Astrocyte (in vitro differentiated cells and primary cell): ENCODE data around the gene ZNF512B. TPM values are rescaled to one million over a fixed set of nuclear protein-coding genes. Genes with fewer than 3 reads are reported as not detected.

Source experiments
- DNase-seq: peaks from one replicate; pipeline ENCODE4 v3.0.0-alpha.2; 2010; ENCODE audit warnings: low read depth
- FAIRE-seq: peaks from 2 replicates; lab custom pipeline; 2011; peaks lifted over from hg19 to GRCh38; lab: Jason Lieb, UNC
- H2AFZ ChIP-seq: 2 replicates; pipeline ENCODE4 v1.6.0; 2012; ENCODE audit warnings: low read depth, low read length, inconsistent platforms
- H3K27ac ChIP-seq: 2 replicates; pipeline ENCODE4 v1.5.1; 2011; ENCODE audit warnings: low read depth, low read length, inconsistent platforms
- H3K27me3 ChIP-seq: 2 replicates; pipeline ENCODE4 v1.6.0; 2011; ENCODE audit warnings: low read length, inconsistent platforms; ENCODE audit not compliant: insufficient read depth
- H3K36me3 ChIP-seq: 2 replicates; pipeline ENCODE4 v1.5.1; 2011; ENCODE audit warnings: low read length, inconsistent platforms; ENCODE audit not compliant: insufficient read depth
- H3K4me1 ChIP-seq: 2 replicates; pipeline ENCODE4 v1.5.1; 2011; ENCODE audit warnings: low read length, inconsistent platforms; ENCODE audit not compliant: insufficient read depth
- H3K4me2 ChIP-seq: 2 replicates; pipeline ENCODE4 v1.6.0; 2012; ENCODE audit warnings: low read length, inconsistent platforms
- H3K4me3 ChIP-seq: 2 replicates; pipeline ENCODE4 v1.5.1; 2011; ENCODE audit warnings: low read depth, mild to moderate bottlenecking, low read length, inconsistent platforms; ENCODE audit not compliant: insufficient read depth
- H3K79me2 ChIP-seq: 2 replicates; pipeline ENCODE4 v1.6.0; 2012; ENCODE audit warnings: mild to moderate bottlenecking, low read length, inconsistent platforms; ENCODE audit not compliant: insufficient read depth
- H3K9ac ChIP-seq: 2 replicates; pipeline ENCODE4 v1.6.0; 2012; ENCODE audit warnings: mild to moderate bottlenecking, low read length, inconsistent platforms
- H3K9me3 ChIP-seq: 2 replicates; pipeline ENCODE4 v1.5.1; 2012; ENCODE audit warnings: low read depth, mild to moderate bottlenecking, low read length, inconsistent platforms; ENCODE audit not compliant: insufficient read depth
- H4K20me1 ChIP-seq: 2 replicates; pipeline ENCODE4 v1.6.0; 2012; ENCODE audit warnings: low read length, inconsistent platforms; ENCODE audit not compliant: insufficient read depth
- H3K27ac Mint-ChIP-seq: one replicate; pipeline ENCODE4 v1.8.0; 2021; ENCODE audit warnings: mild to moderate bottlenecking, mixed read lengths; ENCODE audit not compliant: unreplicated experiment
- H3K27me3 Mint-ChIP-seq: one replicate; pipeline ENCODE4 v1.8.0; 2021; ENCODE audit warnings: low read depth, mixed read lengths; ENCODE audit not compliant: unreplicated experiment
- H3K36me3 Mint-ChIP-seq: one replicate; pipeline ENCODE4 v1.8.0; 2021; ENCODE audit warnings: low read depth, mixed read lengths; ENCODE audit not compliant: unreplicated experiment
- H3K4me1 Mint-ChIP-seq: one replicate; pipeline ENCODE4 v1.8.0; 2021; ENCODE audit warnings: low read depth, mixed read lengths; ENCODE audit not compliant: unreplicated experiment
- H3K4me3 Mint-ChIP-seq: one replicate; pipeline ENCODE4 v1.8.0; 2021; ENCODE audit warnings: mild to moderate bottlenecking, moderate library complexity, mixed read lengths; ENCODE audit not compliant: unreplicated experiment
- H3K9me3 Mint-ChIP-seq: one replicate; pipeline ENCODE4 v1.8.0; 2021; ENCODE audit warnings: mild to moderate bottlenecking, mixed read lengths; ENCODE audit not compliant: unreplicated experiment
- CTCF ChIP-seq: IDR thresholded peaks from 2 replicates; pipeline ENCODE4 v1.5.1; 2011; ENCODE audit warnings: low read depth, mild to moderate bottlenecking, inconsistent platforms, low read length, moderate library complexity; ENCODE audit not compliant: insufficient read depth
- EZH2 ChIP-seq: IDR thresholded peaks from 2 replicates; pipeline ENCODE4 v1.6.1; 2012; ENCODE audit warnings: mild to moderate bottlenecking, low read length, inconsistent platforms; ENCODE audit not compliant: insufficient read depth
- total RNA-seq: library from RNA; stranded (reverse); gene quantifications from 2 replicates; pipeline ENCODE4 v1.2.1, GENCODE V29; 2021

ZNF512B gene
- total RNA-seq, 1 donor from 2014 or later: 27.7 TPM

GRCh38 chr20:63959699-63960075 is 10.0 kb downstream of the ZNF512B start:
- peaks cover 12% of the 10 kb centered on the region for H3K4me1 ChIP-seq
- no peak overlapping the region for H3K9ac ChIP-seq
- no peak overlapping the region for H3K4me2 ChIP-seq
- TF ChIP-seq EZH2: no peak
- no peak for TF ChIP-seq CTCF
- no peaks in the 10 kb centered on the region for H3K9me3 Mint-ChIP-seq
- no peak overlapping the region for H3K4me3 Mint-ChIP-seq
- H3K27me3 Mint-ChIP-seq: no peaks in the 10 kb centered on the region
- peaks cover 5% of the 10 kb centered on the region for H3K36me3 ChIP-seq
- no peak overlapping the region for H3K4me3 ChIP-seq
- no peak overlapping the region for H2AFZ ChIP-seq
- H4K20me1 ChIP-seq: peaks cover 7% of the 10 kb centered on the region
- no peaks in the 10 kb centered on the region for H3K27me3 ChIP-seq
- DNase-seq: no peak
- peaks cover 14% of the 10 kb centered on the region for H3K79me2 ChIP-seq
- no peak overlapping the region for H3K27ac ChIP-seq
- no peak for FAIRE-seq
- peaks cover 2% of the 10 kb centered on the region for H3K36me3 Mint-ChIP-seq
- H3K9me3 ChIP-seq: peaks cover 14% of the 10 kb centered on the region
- no peak overlapping the region for H3K27ac Mint-ChIP-seq
- peaks cover under 1% of the 10 kb centered on the region for H3K4me1 Mint-ChIP-seq

GRCh38 chr20:63958964-63959698 is 10.6 kb downstream of the ZNF512B start:
- DNase-seq (no peak), FAIRE-seq (no peak)
- H3K27ac ChIP-seq: no peak overlapping the region
- Mint-ChIP-seq H3K27me3 (no peaks in the 10 kb centered on the region), H3K27ac (peak overlapping the region; percentile 41), H3K9me3 (no peaks in the 10 kb centered on the region), H3K36me3 (peaks cover 2% of the 10 kb centered on the region), H3K4me3 (no peak overlapping the region), H3K4me1 (peaks cover 6% of the 10 kb centered on the region)
- TF ChIP-seq EZH2 (no peak), CTCF (no peak)
- peaks cover 12% of the 10 kb centered on the region for H4K20me1 ChIP-seq
- H3K9ac ChIP-seq: no peak overlapping the region
- H3K4me2 ChIP-seq: no peak overlapping the region
- H3K4me1 ChIP-seq: peaks cover 12% of the 10 kb centered on the region
- peaks cover 20% of the 10 kb centered on the region for H3K79me2 ChIP-seq
- no peaks in the 10 kb centered on the region for H3K27me3 ChIP-seq
- H3K9me3 ChIP-seq: peaks cover 8% of the 10 kb centered on the region
- no peak overlapping the region for H3K4me3 ChIP-seq
- peaks cover 3% of the 10 kb centered on the region for H3K36me3 ChIP-seq
- H2AFZ ChIP-seq: no peak overlapping the region

GRCh38 chr20:63958471-63958870 is 11.3 kb downstream of the ZNF512B start:
- Histone ChIP-seq H3K36me3 (no peaks in the 10 kb centered on the region), H3K27ac (no peak overlapping the region), H3K4me3 (no peak overlapping the region), H3K79me2 (peaks cover 26% of the 10 kb centered on the region), H2AFZ (no peak overlapping the region), H3K27me3 (no peaks in the 10 kb centered on the region), H3K4me2 (no peak overlapping the region), H3K4me1 (peaks cover 12% of the 10 kb centered on the region), H4K20me1 (peaks cover 19% of the 10 kb centered on the region), H3K9me3 (peaks cover 2% of the 10 kb centered on the region), H3K9ac (no peak overlapping the region)
- FAIRE-seq (no peak), DNase-seq (no peak)
- Mint-ChIP-seq H3K36me3 (peaks cover 2% of the 10 kb centered on the region), H3K27ac (no peak overlapping the region), H3K9me3 (no peaks in the 10 kb centered on the region), H3K4me1 (peaks cover 12% of the 10 kb centered on the region), H3K27me3 (no peaks in the 10 kb centered on the region), H3K4me3 (peak overlapping the region; percentile 54)
- no peak for TF ChIP-seq EZH2
- no peak for TF ChIP-seq CTCF
